GM12801 (cell line): ENCODE data around the gene PBX1.

Source experiments
- TF ChIP-seq, protein P1 (sequence below): IDR thresholded peaks from one replicate; pipeline ENCODE4 v1.5.1; 2011; ENCODE audit warnings: control low read depth; ENCODE audit not compliant: insufficient read length; ENCODE audit errors: extremely low read depth

Gene PBX1

DNA sequence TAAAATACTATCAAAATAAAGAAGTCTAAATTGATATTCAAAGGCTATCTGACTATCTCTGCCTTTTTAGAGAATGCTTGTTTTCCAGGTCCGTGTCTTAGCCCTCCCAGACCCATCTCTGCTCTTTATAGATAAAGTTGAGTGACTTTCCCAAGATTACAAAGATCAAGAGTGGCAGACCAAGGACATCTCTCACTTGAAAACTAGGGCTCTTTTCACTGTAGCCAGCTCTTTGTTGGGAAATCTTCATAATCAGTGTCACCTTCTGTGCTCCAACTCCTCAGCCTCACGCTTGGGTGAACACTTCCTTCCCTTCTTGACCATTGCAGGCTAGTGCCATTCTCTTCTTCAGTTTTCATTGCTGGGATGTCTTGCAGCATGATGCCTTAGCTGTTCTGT, 211.1 kb downstream of the PBX1 start:
- TF ChIP-seq, protein P1, sequence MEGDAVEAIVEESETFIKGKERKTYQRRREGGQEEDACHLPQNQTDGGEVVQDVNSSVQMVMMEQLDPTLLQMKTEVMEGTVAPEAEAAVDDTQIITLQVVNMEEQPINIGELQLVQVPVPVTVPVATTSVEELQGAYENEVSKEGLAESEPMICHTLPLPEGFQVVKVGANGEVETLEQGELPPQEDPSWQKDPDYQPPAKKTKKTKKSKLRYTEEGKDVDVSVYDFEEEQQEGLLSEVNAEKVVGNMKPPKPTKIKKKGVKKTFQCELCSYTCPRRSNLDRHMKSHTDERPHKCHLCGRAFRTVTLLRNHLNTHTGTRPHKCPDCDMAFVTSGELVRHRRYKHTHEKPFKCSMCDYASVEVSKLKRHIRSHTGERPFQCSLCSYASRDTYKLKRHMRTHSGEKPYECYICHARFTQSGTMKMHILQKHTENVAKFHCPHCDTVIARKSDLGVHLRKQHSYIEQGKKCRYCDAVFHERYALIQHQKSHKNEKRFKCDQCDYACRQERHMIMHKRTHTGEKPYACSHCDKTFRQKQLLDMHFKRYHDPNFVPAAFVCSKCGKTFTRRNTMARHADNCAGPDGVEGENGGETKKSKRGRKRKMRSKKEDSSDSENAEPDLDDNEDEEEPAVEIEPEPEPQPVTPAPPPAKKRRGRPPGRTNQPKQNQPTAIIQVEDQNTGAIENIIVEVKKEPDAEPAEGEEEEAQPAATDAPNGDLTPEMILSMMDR, result no peak

DNA sequence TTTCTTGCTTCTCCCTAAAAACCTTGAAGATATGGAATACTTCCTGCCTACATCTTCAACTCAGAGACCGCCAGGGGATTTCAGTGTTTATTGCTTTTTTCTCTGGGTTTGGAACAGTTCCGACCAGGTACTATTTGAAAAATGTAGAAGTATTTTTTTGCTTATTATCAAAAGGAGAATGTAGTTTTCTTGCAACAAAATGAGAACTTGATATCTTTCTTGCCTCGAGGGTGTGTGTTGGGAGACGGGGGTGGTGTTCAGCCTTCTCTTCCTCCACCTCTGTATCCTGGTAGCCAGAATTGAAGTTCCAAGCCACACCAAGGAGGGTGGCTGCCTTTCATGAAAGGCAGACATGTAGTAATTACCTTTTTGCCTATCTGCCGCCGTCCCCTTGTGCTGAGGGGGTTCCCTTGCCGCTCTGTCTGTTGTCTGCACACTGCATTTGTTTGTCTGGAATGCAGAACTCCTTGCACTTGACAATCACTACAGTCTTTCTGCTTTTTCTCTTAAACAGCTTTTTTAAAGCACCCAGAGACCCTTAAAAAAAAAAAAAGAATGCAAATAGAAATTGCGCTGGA, 212.1 kb downstream of the PBX1 start:
- TF ChIP-seq, protein P1, result no peak

DNA sequence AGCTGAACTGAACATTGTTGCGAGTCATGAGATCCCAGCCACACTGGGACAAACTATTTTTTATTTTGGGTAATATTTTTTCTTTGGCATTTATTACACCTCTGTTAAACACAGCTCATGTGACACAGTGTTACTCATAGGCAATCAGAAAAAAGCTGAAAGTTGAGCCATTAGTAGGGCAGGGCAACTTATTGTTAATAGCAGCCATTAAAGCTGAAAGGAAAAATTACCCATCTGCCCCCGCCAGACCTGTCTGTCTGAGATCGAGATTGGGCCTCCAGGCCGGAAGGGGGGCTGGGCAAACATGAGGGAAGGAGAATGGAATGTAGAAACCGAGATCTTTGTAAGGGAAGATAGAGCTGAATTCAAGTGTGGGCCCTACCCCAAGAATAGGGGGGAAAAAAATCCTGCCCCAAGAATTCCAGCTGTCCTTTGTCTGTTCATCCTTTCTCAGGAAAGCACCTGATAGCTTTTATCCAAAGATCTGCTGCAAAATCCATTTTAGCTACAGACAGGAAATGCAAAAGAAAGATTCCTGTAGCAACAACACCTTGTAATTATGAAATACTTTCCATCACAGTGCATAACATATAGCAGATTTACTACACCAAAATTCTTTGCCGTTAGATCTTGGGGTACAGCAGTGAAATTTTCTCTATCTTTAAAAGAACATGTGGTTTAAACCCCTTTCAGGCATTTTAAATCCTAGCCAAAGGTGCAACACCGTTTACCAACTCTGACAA, 212.8 kb downstream of the PBX1 start:
- TF ChIP-seq, protein P1, result no peak

DNA sequence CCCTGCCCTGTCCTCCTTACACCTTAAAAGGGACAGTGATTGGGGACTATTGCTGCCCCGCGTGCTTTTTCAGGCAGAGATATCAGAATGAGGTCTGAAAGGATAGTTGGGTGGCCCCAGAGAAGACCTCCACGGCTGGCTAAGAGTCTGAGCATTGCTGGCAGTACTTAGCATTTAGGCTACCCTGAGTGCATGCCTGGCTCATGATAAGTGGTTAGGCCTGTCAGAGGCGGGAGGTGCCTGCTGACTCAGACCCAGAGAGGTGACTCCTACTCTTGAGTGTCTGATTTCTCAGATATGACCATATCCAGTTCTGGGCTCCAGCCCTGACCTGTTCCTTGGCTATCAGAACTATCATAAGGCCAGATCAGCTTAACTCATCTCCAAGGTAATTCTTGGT, 213.7 kb downstream of the PBX1 start:
- TF ChIP-seq, protein P1, result no peak

DNA sequence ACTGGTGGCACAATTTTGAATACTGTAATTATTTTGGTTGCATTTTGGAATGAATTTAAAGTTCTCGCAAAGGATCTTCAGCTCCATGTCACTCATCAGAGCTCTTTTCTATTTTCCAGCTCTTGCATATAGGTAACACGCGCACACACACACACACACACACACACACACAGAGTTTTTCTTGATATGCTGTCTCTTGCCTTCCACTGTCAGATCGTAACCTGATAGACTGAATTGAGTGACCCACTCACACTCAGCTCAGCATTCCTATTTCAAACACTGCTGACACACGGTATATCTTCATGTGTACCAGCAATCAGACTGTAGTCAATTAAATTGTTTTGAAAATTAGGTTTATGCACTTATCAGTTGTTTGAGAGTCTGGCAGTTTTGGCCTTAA, 214.1 kb downstream of the PBX1 start:
- TF ChIP-seq, protein P1, result no peak

DNA sequence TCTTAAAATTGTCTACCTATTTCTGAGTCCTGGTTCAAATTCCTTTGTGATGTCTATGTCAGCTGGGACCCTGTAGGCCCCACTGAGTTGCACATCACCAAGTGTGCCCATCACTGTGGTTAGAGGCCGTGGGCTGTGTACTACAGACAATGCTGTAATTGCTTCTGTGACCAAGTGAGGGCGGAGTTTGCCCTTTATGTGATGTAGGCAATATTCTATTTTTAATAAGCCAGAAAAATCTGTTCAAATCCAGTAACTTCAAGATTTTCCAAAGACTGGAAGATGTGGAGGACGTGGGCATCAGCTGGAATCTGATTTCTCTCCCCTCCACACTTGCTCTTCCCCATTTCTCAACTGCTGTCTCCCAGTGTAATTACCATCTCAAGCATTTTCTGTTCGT, 215.4 kb downstream of the PBX1 start:
- TF ChIP-seq, protein P1, result no peak

DNA sequence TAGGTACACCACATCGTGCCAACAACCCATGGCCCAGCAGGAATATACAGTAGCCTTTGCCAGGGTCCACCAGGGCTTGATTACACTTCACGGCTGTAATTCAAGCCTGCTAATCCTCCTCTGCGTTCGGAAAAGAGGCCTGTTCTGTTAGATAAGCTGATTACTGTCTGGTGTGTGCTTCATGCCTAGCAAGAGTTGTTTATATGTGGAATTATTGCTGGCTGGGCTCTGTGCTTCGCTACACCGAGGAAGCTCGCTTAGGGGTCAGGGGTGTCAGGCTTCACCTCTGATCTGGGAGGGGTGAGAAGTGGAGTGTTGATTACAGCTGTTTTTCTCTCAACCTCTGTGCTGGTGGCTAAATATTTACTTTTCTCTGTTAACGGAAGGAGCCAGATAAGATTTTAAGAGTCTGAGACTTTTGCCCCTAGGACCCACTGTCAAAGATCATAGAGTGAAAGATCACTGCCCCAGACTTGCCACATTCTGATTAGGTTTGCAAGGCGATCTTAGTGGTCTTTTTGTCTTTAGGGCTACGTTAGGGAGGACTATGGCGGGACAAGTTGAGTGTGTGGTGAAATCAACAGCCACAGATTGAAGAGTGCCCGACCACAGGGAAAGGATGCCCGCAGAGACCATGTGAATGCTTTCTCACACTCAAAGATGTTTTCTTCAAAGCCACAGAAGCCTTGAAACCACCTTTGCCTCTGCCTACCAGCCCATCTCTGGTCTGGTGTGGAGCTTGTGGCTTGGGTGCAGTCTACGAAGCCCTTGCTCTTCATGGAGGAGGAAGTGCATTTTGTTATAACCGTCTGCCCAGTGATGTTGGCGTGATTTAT, 216.1 kb downstream of the PBX1 start:
- TF ChIP-seq, protein P1, result no peak
